Chondrocyte (in vitro differentiated cells): Measurements from ENCODE around the gene ANXA11. TPM values are rescaled to one million over a fixed set of nuclear protein-coding genes. Genes with fewer than 3 reads are reported as not detected.
"Not testable (repeated sequence)": the region's sequence is repeated elsewhere in the genome, so short reads cannot be mapped to it uniquely, and the experiment has no call there.

Source experiments
- DNase-seq: peaks from one replicate; pipeline ENCODE4 v3.0.0; 2021; ENCODE audit warnings: mixed read lengths, low spot score
- H3K27ac Mint-ChIP-seq: one replicate; pipeline ENCODE4 v1.8.0; 2021; ENCODE audit warnings: mild to moderate bottlenecking, moderate library complexity, mixed read lengths; ENCODE audit not compliant: unreplicated experiment
- H3K27me3 Mint-ChIP-seq: 2 replicates; pipeline ENCODE4 v1.8.0; 2021; ENCODE audit warnings: low read depth, mixed read lengths
- H3K36me3 Mint-ChIP-seq: 2 replicates; pipeline ENCODE4 v1.8.0; 2021; ENCODE audit warnings: low read depth, mixed read lengths
- H3K4me1 Mint-ChIP-seq: 2 replicates; pipeline ENCODE4 v1.8.0; 2021; ENCODE audit warnings: low read depth, mild to moderate bottlenecking, mixed read lengths
- H3K4me3 Mint-ChIP-seq: one replicate; pipeline ENCODE4 v1.8.0; 2021; ENCODE audit warnings: mild to moderate bottlenecking, moderate library complexity, mixed read lengths; ENCODE audit not compliant: unreplicated experiment
- H3K9me3 Mint-ChIP-seq: 2 replicates; pipeline ENCODE4 v1.8.0; 2021; ENCODE audit warnings: low read depth, mixed read lengths
- CTCF ChIP-seq: fragments of 200-600 bp; sonication (generic); IDR thresholded peaks from 2 replicates; pipeline ENCODE4 v1.5.0; 2021; ENCODE audit warnings: antibody characterized with exemption, mild to moderate bottlenecking, moderate library complexity
- total RNA-seq: library from RNA; stranded (reverse); gene quantifications from 3 replicates; pipeline ENCODE4 v1.2.1, GENCODE V29; 2021

ANXA11 gene
- total RNA-seq, 1 donor from 2014 or later: 139 TPM

- TF ChIP-seq CTCF: no peak
- Mint-ChIP-seq H3K4me1 (peaks cover 22% of the 10 kb centered on the region), H3K27me3 (no peaks in the 10 kb centered on the region), H3K4me3 (no peak overlapping the region), H3K36me3 (peaks cover 27% of the 10 kb centered on the region), H3K27ac (no peak overlapping the region), H3K9me3 (peaks cover 7% of the 10 kb centered on the region)
- no peak for DNase-seq
Measured at GRCh38 chr10:80150172-80150571, 55.2 kb downstream of the ANXA11 start.

GRCh38 chr10:80149123-80149522, 56.2 kb downstream of the ANXA11 start:
- H3K36me3 Mint-ChIP-seq: peaks cover 23% of the 10 kb centered on the region
- no peak for DNase-seq
- H3K27me3 Mint-ChIP-seq: no peaks in the 10 kb centered on the region
- no peak for TF ChIP-seq CTCF
- peaks cover 20% of the 10 kb centered on the region for H3K4me1 Mint-ChIP-seq
- no peak overlapping the region for H3K27ac Mint-ChIP-seq
- H3K4me3 Mint-ChIP-seq: no peak overlapping the region
- H3K9me3 Mint-ChIP-seq: peaks cover 7% of the 10 kb centered on the region

GRCh38 chr10:80148166-80148805, 57.1 kb downstream of the ANXA11 start:
- H3K4me3 Mint-ChIP-seq: no peak overlapping the region
- H3K27me3 Mint-ChIP-seq: no peaks in the 10 kb centered on the region
- peak; percentile 57 for DNase-seq
- TF ChIP-seq CTCF: no peak
- H3K36me3 Mint-ChIP-seq: peaks cover 23% of the 10 kb centered on the region
- peaks cover 23% of the 10 kb centered on the region for H3K4me1 Mint-ChIP-seq
- H3K27ac Mint-ChIP-seq: no peak overlapping the region
- H3K9me3 Mint-ChIP-seq: peaks cover 7% of the 10 kb centered on the region

- no peak overlapping the region for H3K4me3 Mint-ChIP-seq
- H3K9me3 Mint-ChIP-seq: peaks cover 7% of the 10 kb centered on the region
- H3K27ac Mint-ChIP-seq: no peak overlapping the region
- H3K27me3 Mint-ChIP-seq: no peaks in the 10 kb centered on the region
- DNase-seq: no peak
- peaks cover 22% of the 10 kb centered on the region for H3K4me1 Mint-ChIP-seq
- H3K36me3 Mint-ChIP-seq: peaks cover 19% of the 10 kb centered on the region
- no peak for TF ChIP-seq CTCF
Measured at GRCh38 chr10:80146918-80147317, 58.4 kb downstream of the ANXA11 start.

- H3K27me3 Mint-ChIP-seq, H3K4me3 Mint-ChIP-seq, H3K9me3 Mint-ChIP-seq: not testable (repeated sequence)
- H3K36me3 Mint-ChIP-seq: peaks cover 22% of the 10 kb centered on the region
- peaks cover 22% of the 10 kb centered on the region for H3K4me1 Mint-ChIP-seq
- peak; percentile 32 for DNase-seq
- H3K27ac Mint-ChIP-seq: peak overlapping the region; percentile 94
Measured at GRCh38 chr10:80145406-80146308, 59.7 kb downstream of the ANXA11 start.
